GM18526 (cell line): Measurements from ENCODE around the gene PDGFRB.

Experiments used
- POLR2A ChIP-seq: IDR thresholded peaks from 3 replicates; pipeline ENCODE4 v1.6.1; 2011; ENCODE audit not compliant: insufficient read length; ENCODE audit errors: extremely low read depth

PDGFRB gene

GRCh38 chr5:150069672-150070627 lies 85.7 kb downstream of the PDGFRB start:
- no peak for TF ChIP-seq POLR2A

GRCh38 chr5:150068961-150069645 lies 86.5 kb downstream of the PDGFRB start:
- TF ChIP-seq POLR2A = no peak

- TF ChIP-seq POLR2A = no peak
Measured at GRCh38 chr5:150068472-150068871, 87.2 kb downstream of the PDGFRB start.

GRCh38 chr5:150068071-150068470 lies 87.6 kb downstream of the PDGFRB start:
- TF ChIP-seq POLR2A = no peak

- TF ChIP-seq POLR2A = no peak
Measured at GRCh38 chr5:150067405-150067960, 88.2 kb downstream of the PDGFRB start.

GRCh38 chr5:150066901-150067396 lies 88.7 kb downstream of the PDGFRB start:
- no peak for TF ChIP-seq POLR2A

- TF ChIP-seq POLR2A = no peak
Measured at GRCh38 chr5:150066436-150066835, 89.2 kb downstream of the PDGFRB start.

- TF ChIP-seq POLR2A = no peak
Measured at GRCh38 chr5:150065886-150066285, 89.8 kb downstream of the PDGFRB start.

GRCh38 chr5:150065346-150065745 lies 90.3 kb downstream of the PDGFRB start:
- no peak for TF ChIP-seq POLR2A

- no peak for TF ChIP-seq POLR2A
Measured at GRCh38 chr5:150064681-150065220, 90.9 kb downstream of the PDGFRB start.
